ENCODE results near the gene SH2D5.
"Not testable (repeated sequence)": the region's sequence is repeated elsewhere in the genome, so short reads cannot be mapped to it uniquely, and the experiment has no call there.

SH2D5 gene

GRCh38 chr1:20695515-20695914 is 37.0 kb downstream of the SH2D5 start:
- DNase-seq (ENCODE audit: low read depth) = no peak

DNA sequence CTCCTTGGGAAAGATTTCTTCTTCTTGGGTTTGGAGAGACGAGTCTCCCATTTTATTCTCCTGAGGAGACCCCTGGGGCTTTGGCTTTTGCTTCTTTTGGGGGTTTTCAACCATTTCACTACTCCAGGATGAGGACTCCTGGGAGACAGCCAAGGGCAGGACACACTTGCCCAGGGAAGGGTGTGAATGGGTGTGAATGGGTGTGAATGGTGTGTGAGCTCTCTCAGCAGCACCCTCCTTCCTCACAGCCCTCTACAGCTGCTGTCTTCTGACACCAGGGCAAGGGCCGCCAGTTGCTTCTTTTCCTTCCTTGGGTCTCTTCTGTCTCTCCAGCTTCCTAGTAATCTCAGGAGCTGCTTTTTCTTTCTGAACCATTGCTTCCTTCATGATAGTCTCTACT is 38.9 kb downstream of the SH2D5 start:
- DNase-seq (ENCODE audit: low read depth) = no peak

DNA sequence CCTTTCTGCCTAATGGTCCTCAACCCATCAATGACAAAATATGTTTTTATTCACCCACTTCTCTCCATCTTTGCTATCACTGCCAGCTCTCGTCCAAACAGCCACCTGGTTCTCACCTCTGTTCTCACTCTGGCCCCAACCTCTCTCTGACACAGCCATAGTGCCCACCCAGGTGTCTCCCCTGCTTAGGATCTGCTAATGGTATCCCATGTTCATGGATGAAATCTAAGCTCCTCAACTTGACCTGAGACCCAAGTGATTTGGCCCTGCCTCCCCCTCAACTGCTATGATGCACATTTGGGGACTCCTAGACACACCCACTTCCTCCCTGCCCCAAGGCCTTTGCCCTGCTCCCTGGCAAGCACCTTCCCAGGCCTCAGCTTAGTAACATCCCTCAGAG is 40.6 kb downstream of the SH2D5 start:
- DNase-seq (ENCODE audit: low read depth) = no peak

DNA sequence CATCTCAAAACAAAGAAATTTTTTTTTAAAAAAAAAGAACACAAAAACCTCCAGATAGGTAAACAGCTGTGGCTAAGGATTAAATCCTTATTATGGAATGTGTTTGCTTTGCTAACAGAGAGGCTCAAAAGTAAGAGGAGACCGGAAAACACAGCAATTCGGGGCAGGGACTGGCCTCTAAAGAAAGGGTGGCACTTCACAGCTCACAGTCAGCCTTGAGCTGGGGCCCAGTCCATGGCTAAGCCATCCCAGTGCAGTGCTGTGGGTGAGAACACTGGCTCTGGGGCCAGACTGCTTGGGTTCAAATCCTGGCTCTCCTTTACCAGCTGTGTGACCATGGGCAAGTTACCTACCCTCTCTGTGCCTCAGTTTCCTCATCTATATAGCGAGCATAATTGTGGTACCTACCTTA is 42.9 kb downstream of the SH2D5 start:
- no peak for DNase-seq (ENCODE audit: low read depth)

GRCh38 chr1:20686883-20687725 is 45.4 kb downstream of the SH2D5 start:
- DNase-seq (ENCODE audit: low read depth) = no peak

GRCh38 chr1:20685741-20686140 is 46.8 kb downstream of the SH2D5 start:
- no peak for DNase-seq (ENCODE audit: low read depth)

GRCh38 chr1:20685099-20685662 is 47.3 kb downstream of the SH2D5 start:
- DNase-seq (ENCODE audit: low read depth) = no peak

DNA sequence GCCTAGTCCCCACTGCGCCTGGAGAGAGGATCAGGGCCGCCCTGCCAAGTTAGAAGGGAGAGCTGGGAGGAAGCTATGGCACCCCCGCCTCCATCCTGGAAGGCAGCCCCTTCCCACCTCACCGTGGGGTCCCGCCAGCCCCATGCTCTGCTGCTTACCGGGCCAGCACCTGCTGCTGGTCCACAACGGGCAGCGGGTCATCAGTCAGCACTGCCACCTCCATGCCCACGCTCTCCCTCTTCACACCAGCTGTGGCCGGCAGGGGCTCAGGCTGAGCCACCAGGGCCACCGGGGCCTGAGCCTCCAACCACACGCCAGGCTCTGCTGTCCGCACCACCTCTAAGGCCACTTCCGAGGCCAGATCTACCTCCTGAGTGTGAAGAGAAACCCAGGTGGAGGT is 47.9 kb downstream of the SH2D5 start:
- no peak for DNase-seq (ENCODE audit: low read depth)

DNA sequence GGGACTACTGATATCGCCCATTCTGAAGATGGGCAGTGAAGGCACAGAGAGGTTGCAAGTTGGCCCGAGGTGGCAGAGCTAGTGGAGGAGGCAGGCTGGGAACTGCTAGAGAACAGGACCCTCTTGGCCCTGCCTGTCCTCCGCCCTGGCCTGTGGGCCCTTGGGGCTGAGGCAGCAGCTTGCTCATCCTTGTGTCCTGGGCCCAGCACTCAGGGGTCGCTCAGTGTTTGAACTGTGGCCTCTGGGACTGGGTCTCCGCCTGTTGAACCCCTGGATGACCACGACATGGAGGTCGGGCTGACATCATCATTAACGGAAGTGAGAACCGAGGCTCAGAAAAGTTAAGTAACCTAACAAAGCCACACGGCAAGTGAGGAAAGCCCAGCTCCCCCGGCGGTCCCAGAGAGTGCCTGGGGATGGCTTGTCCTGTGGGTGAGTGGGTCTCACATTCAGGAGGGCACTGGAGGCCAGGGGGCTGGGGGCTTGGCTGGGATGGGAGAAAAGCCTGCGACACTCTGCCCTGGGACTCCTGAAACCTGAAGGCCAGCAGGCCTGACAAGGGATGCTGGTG is 48.4 kb downstream of the SH2D5 start:
- no peak for DNase-seq (ENCODE audit: low read depth)

- DNase-seq (ENCODE audit: low read depth) = no peak
These were observed 48.9 kb downstream of the SH2D5 start for GRCh38 chr1:20683614-20684013.

- no peak for DNase-seq (ENCODE audit: low read depth)
These were observed 49.8 kb downstream of the SH2D5 start for GRCh38 chr1:20682571-20683236.

- DNase-seq (ENCODE audit: low read depth) = no peak
These were observed 50.5 kb downstream of the SH2D5 start for GRCh38 chr1:20681999-20682398.

GRCh38 chr1:20680269-20680668 is 52.2 kb downstream of the SH2D5 start:
- no peak for DNase-seq (ENCODE audit: low read depth)

- no peak for DNase-seq (ENCODE audit: low read depth)
These were observed 53.9 kb downstream of the SH2D5 start for GRCh38 chr1:20678599-20678998.

GRCh38 chr1:20673626-20674025 is 58.9 kb downstream of the SH2D5 start:
- not testable (repeated sequence) for DNase-seq (ENCODE audit: low read depth)

DNA sequence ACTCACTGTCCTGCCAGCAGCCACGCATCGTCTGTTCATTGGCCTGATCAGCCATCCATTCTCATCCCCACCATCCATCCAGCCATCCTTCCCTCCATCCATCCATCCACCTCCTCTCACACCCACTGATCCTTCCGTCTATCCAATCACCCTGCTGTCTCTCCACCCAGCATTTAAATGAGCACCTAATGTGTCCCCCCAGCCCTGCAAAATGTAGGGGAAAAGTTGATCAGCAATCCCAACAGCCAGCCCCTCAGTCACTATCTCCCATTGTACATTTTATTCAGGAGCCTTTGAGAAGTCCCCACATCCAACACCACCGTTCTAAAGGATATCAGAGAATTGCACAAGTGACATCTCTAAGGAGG is 60.3 kb downstream of the SH2D5 start:
- DNase-seq (ENCODE audit: low read depth) = no peak

DNA sequence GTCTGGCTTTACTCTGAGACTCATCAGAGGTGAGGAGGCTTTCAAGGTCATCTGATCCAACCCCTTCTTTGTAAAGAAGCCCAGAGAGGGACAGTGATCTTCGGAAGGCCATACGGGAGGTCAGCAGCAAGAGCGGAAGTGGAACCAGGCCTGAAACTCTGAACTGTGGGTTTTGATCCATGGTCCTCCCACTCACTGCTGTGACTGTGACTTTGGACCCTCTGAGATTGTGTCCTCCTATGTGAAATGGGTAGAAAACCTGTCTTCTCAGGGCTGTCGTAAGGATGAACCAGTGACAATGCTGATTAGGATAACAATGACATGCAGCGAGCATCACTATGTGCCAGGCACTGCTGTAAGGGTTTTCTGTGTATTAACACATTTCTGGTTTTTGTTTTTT is 61.6 kb downstream of the SH2D5 start:
- no peak for DNase-seq (ENCODE audit: low read depth)
